Trophoblast cell (in vitro differentiated cells and primary cell): ENCODE measurements around the gene ESYT2.

Source experiments
- DNase-seq, 2 donors: peaks; one replicate each; pipeline ENCODE4 v3.0.0-alpha.2; 2016
- H2AFZ ChIP-seq: 2 replicates; pipeline ENCODE4 v1.6.1; 2013; ENCODE audit warnings: low read length, moderate library complexity, mild to moderate bottlenecking; ENCODE audit not compliant: insufficient read depth, poor library complexity
- H2AK5ac ChIP-seq: 2 replicates; pipeline ENCODE4 v1.6.1; 2013; ENCODE audit warnings: mild to moderate bottlenecking, low read length
- H2BK120ac ChIP-seq: 2 replicates; pipeline ENCODE4 v1.6.1; 2013; ENCODE audit warnings: low read length, mild to moderate bottlenecking, moderate library complexity; ENCODE audit not compliant: insufficient read depth, poor library complexity
- H2BK12ac ChIP-seq: 2 replicates; pipeline ENCODE4 v1.6.1; 2013; ENCODE audit warnings: mild to moderate bottlenecking, low read length, moderate library complexity
- H2BK5ac ChIP-seq: 2 replicates; pipeline ENCODE4 v1.6.1; 2013; ENCODE audit warnings: low read length, low read depth, moderate library complexity, mild to moderate bottlenecking; ENCODE audit not compliant: poor library complexity
- H3K14ac ChIP-seq: 2 replicates; pipeline ENCODE4 v1.6.1; 2013; ENCODE audit warnings: mild to moderate bottlenecking, low read length
- H3K18ac ChIP-seq: 2 replicates; pipeline ENCODE4 v1.6.1; 2013; ENCODE audit warnings: mild to moderate bottlenecking, low read length
- H3K23ac ChIP-seq: 2 replicates; pipeline ENCODE4 v1.6.1; 2013; ENCODE audit warnings: low read length
- H3K27ac ChIP-seq: 2 replicates; pipeline ENCODE4 v1.5.1; 2013; ENCODE audit warnings: low read depth, mild to moderate bottlenecking, inconsistent platforms, low read length, moderate library complexity
- H3K27me3 ChIP-seq: 2 replicates; pipeline ENCODE4 v1.6.1; 2013; ENCODE audit warnings: inconsistent platforms, mild to moderate bottlenecking, low read length, moderate library complexity; ENCODE audit not compliant: insufficient read depth
- H3K36me3 ChIP-seq, 2 experiments: 1 replicate in 1 of 2; 2 replicates in 1 of 2; pipeline ENCODE4 v1.6.1; 2013; ENCODE audit warnings: low read length in 2 of 2, mild to moderate bottlenecking in 2 of 2, moderate library complexity in 1 of 2; ENCODE audit not compliant: insufficient read depth in 2 of 2, control insufficient read depth in 1 of 2
- H3K4ac ChIP-seq: 2 replicates; pipeline ENCODE4 v1.6.1; 2013; ENCODE audit warnings: low read depth, mild to moderate bottlenecking, low read length, moderate library complexity
- H3K4me1 ChIP-seq, 2 experiments: 1 replicate in 1 of 2; 2 replicates in 1 of 2; pipeline ENCODE4 v1.6.1; 2013; ENCODE audit warnings: low read length in 2 of 2, mild to moderate bottlenecking in 2 of 2, moderate library complexity in 1 of 2; ENCODE audit not compliant: insufficient read depth in 2 of 2, control insufficient read depth in 1 of 2
- H3K4me2 ChIP-seq: 2 replicates; pipeline ENCODE4 v1.6.1; 2013; ENCODE audit warnings: inconsistent platforms, mild to moderate bottlenecking, low read length, moderate library complexity
- H3K4me3 ChIP-seq: 2 replicates; pipeline ENCODE4 v1.5.1; 2013; ENCODE audit warnings: mild to moderate bottlenecking, low read depth, low read length, inconsistent platforms
- H3K79me1 ChIP-seq: one replicate; pipeline ENCODE4 v1.6.1; 2013; ENCODE audit warnings: low read length
- H3K79me2 ChIP-seq: 2 replicates; pipeline ENCODE4 v1.6.1; 2013; ENCODE audit warnings: low read length, mild to moderate bottlenecking; ENCODE audit not compliant: control insufficient read depth, insufficient read depth, poor library complexity
- H3K9ac ChIP-seq: 2 replicates; pipeline ENCODE4 v1.6.1; 2013; ENCODE audit warnings: mild to moderate bottlenecking, low read length
- H3K9me3 ChIP-seq: 2 replicates; pipeline ENCODE4 v1.6.1; 2013; ENCODE audit warnings: low read depth, mild to moderate bottlenecking, control low read depth, inconsistent platforms, low read length; ENCODE audit not compliant: insufficient read depth
- H4K12ac ChIP-seq: 2 replicates; pipeline ENCODE4 v1.6.1; 2013; ENCODE audit warnings: low read depth, mild to moderate bottlenecking, low read length, moderate library complexity
- H4K8ac ChIP-seq: 2 replicates; pipeline ENCODE4 v1.6.1; 2013; ENCODE audit warnings: low read depth, mild to moderate bottlenecking, low read length, moderate library complexity
- H4K91ac ChIP-seq: one replicate; pipeline ENCODE4 v1.6.1; 2013; ENCODE audit warnings: low read depth, mild to moderate bottlenecking, low read length, moderate library complexity
- WGBS: extraction: QIAGEN DNeasy Blood & Tissue Kit; methylation state at CpG from one replicate; pipeline ENCODE4 v1.1.7; 2013; ENCODE audit warnings: missing lambda C conversion rate; ENCODE audit not compliant: insufficient read length, insufficient coverage; ENCODE audit errors: extremely low coverage; 5-methylcytosine and 5-hydroxymethylcytosine counted together

The ESYT2 gene

DNA sequence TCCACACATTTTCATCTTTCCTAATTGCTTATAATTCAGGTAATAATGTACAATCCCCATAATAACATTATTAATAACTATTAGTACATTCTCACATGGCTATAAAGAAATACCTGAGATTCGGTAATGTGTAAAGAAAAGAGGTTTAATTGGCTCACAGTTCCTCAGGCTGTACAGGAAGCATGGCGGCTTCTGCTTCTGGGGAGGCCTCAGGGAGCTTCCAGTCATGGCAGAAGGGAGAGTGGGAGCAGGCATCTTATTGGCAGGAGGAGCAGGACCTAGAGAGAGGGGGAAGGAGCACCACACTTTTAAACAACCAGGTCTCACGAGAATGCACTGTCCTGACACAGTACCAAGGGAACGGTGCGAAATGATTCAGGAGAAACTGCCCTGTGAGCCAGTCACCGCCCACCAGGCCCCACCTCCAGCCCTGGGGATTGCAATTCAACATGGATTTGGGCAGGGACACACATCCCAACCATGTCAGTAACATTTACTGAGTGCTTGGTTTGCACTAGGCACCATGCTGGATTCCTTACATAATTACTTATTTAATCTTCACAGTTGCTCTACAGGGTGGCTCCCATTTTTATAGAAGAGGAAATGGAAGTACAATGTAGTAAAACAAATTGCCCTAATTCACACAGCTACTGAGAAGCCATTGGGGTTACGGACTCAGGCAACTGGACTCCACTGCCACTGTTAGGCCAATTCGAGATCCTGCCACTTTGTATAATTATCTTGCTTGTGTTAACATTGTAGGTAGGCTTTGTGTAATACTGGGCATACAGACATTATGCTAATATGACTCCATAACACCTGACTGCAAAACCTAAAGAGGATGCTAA lies 8.7 kb upstream of the ESYT2 start:
- Histone ChIP-seq H3K27ac (no peak overlapping the region), H3K18ac (no peak overlapping the region), H3K79me1 (no peaks in the 10 kb centered on the region), H2BK120ac (no peak overlapping the region), H3K4me2 (no peak overlapping the region), H3K79me2 (no peaks in the 10 kb centered on the region), H3K9ac (no peak overlapping the region), H2BK12ac (no peak overlapping the region), H4K91ac (no peak overlapping the region), H3K9me3 (peaks cover 2% of the 10 kb centered on the region), H2BK5ac (no peak overlapping the region), H3K23ac (no peak overlapping the region), H4K12ac (no peak overlapping the region), H3K14ac (no peak overlapping the region), H3K36me3 (no peaks in the 10 kb centered on the region), H4K8ac (no peak overlapping the region), H3K4ac (no peak overlapping the region), H2AK5ac (no peak overlapping the region), H3K27me3 (no peaks in the 10 kb centered on the region), H3K4me1 (no peaks in the 10 kb centered on the region), H3K4me3 (no peak overlapping the region), H2AFZ (no peak overlapping the region)
- DNase-seq: no peak
- no CpG with 5 or more reads among the region's 8 CpGs for WGBS

GRCh38 chr7:158836692-158837091 lies 7.4 kb upstream of the ESYT2 start:
- Histone ChIP-seq H4K12ac (no peak overlapping the region), H3K27ac (no peak overlapping the region), H2AK5ac (no peak overlapping the region), H3K14ac (no peak overlapping the region), H3K4ac (no peak overlapping the region), H3K4me3 (no peak overlapping the region), H3K23ac (no peak overlapping the region), H4K8ac (no peak overlapping the region), H2AFZ (no peak overlapping the region), H3K36me3 (no peaks in the 10 kb centered on the region), H2BK5ac (no peak overlapping the region), H3K9me3 (peaks cover 2% of the 10 kb centered on the region), H3K4me2 (no peak overlapping the region), H2BK120ac (no peak overlapping the region), H3K18ac (no peak overlapping the region), H3K4me1 (no peaks in the 10 kb centered on the region), H4K91ac (no peak overlapping the region), H3K27me3 (no peaks in the 10 kb centered on the region), H2BK12ac (no peak overlapping the region), H3K9ac (no peak overlapping the region), H3K79me1 (no peaks in the 10 kb centered on the region), H3K79me2 (no peaks in the 10 kb centered on the region)
- no CpG with 5 or more reads among the region's 8 CpGs for WGBS
- no peak for DNase-seq

GRCh38 chr7:158834878-158835784 lies 5.8 kb upstream of the ESYT2 start:
- H3K9ac ChIP-seq: no peak overlapping the region
- no peak overlapping the region for H4K12ac ChIP-seq
- H3K36me3 ChIP-seq: peaks cover 0 to under 1% of the 10 kb centered on the region in 2 experiments
- H3K4me3 ChIP-seq: no peak overlapping the region
- H3K27me3 ChIP-seq: no peaks in the 10 kb centered on the region
- H4K91ac ChIP-seq: no peak overlapping the region
- no peak overlapping the region for H2BK120ac ChIP-seq
- H3K23ac ChIP-seq: no peak overlapping the region
- peaks cover 1% of the 10 kb centered on the region for H3K79me2 ChIP-seq
- H4K8ac ChIP-seq: no peak overlapping the region
- no peak overlapping the region for H2BK5ac ChIP-seq
- H2AFZ ChIP-seq: no peak overlapping the region
- no peak overlapping the region for H3K4me2 ChIP-seq
- H3K27ac ChIP-seq: no peak overlapping the region
- WGBS: no CpG with 5 or more reads among the region's 21 CpGs
- no peak overlapping the region for H3K18ac ChIP-seq
- no peak overlapping the region for H3K14ac ChIP-seq
- no peak overlapping the region for H3K4ac ChIP-seq
- H2BK12ac ChIP-seq: no peak overlapping the region
- H3K79me1 ChIP-seq: peaks cover 1% of the 10 kb centered on the region
- no peak overlapping the region for H2AK5ac ChIP-seq
- H3K4me1 ChIP-seq: peaks cover 1 to 2% of the 10 kb centered on the region in 2 experiments
- H3K9me3 ChIP-seq: peaks cover 3% of the 10 kb centered on the region
- no peak for DNase-seq

GRCh38 chr7:158832994-158833393 lies 3.7 kb upstream of the ESYT2 start:
- H3K18ac ChIP-seq: no peak overlapping the region
- H3K4me2 ChIP-seq: no peak overlapping the region
- no peak overlapping the region for H3K4me3 ChIP-seq
- H2AFZ ChIP-seq: no peak overlapping the region
- no peaks in the 10 kb centered on the region for H3K27me3 ChIP-seq
- no peak for DNase-seq
- no peak overlapping the region for H2BK12ac ChIP-seq
- no peak overlapping the region for H4K12ac ChIP-seq
- H2AK5ac ChIP-seq: no peak overlapping the region
- no peak overlapping the region for H3K14ac ChIP-seq
- H3K23ac ChIP-seq: no peak overlapping the region
- WGBS: no CpG with 5 or more reads among the region's 3 CpGs
- no peak overlapping the region for H3K27ac ChIP-seq
- H4K8ac ChIP-seq: no peak overlapping the region
- peaks cover 14% of the 10 kb centered on the region for H3K79me2 ChIP-seq
- H4K91ac ChIP-seq: no peak overlapping the region
- H3K9ac ChIP-seq: no peak overlapping the region
- H3K36me3 ChIP-seq: peaks cover 0 to 2% of the 10 kb centered on the region in 2 experiments
- peaks cover 2% of the 10 kb centered on the region in 2 experiments for H3K4me1 ChIP-seq
- no peak overlapping the region for H3K4ac ChIP-seq
- no peak overlapping the region for H2BK5ac ChIP-seq
- no peak overlapping the region for H2BK120ac ChIP-seq
- H3K9me3 ChIP-seq: peaks cover 3% of the 10 kb centered on the region
- peaks cover 16% of the 10 kb centered on the region for H3K79me1 ChIP-seq
